Activated T-helper 1 cell treated with anti-CD3 and anti-CD28 coated beads, Interleukin-2, amount 50 U/mL, for 16 hours (primary cell): ENCODE data around the gene TAGLN.
"Not testable (repeated sequence)": the region's sequence is repeated elsewhere in the genome, so short reads cannot be mapped to it uniquely, and the experiment has no call there.

Experiments used
- DNase-seq, 2 donors: peaks; one replicate each; pipeline ENCODE4 v3.0.0-alpha.2; 2020; ENCODE audit warnings: low read depth in 1 of 2, low spot score in 1 of 2

The TAGLN gene

DNA sequence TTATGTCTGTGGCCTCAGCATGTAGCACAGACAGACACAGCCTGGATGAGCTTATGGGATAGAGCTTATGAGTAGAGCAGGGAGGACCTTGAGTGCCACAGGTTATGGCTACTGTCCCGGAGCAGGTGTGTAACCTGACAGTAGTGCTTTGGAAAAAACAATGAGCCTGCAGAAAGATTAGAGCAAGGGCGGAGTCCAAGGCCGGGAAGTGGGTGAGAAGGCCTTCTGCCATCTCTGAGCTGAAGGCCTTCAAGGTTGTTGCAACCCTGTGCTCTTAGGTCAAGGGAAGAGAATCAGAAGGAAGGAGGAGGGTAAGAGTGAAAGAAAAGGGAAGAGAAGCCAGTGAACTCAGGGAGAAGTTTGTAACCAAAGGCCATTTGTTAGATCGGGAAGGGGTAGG, 3.9 kb upstream of the TAGLN start:
- no peak for DNase-seq

DNA sequence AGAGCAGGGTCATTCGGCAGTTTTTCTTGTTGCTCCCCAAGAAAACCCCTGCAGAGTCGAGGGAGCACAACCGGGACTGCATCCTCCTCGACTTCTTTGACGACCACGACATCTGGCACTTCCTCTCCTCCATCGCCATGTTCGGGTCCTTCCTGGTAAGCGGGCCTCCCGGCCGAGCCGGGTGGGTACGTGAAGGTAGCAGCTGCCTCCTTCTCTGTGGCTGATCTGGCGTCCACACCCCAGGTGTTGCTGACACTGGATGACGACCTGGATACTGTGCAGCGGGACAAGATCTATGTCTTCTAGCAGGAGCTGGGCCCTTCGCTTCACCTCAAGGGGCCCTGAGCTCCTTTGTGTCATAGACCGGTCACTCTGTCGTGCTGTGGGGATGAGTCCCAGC, 3.4 kb upstream of the TAGLN start:
- no peak for DNase-seq

- no peak for DNase-seq
These were observed 2.2 kb upstream of the TAGLN start for GRCh38 chr11:117197006-117197405.

GRCh38 chr11:117197516-117198456, 1.4 kb upstream of the TAGLN start:
- no peak for DNase-seq

DNA sequence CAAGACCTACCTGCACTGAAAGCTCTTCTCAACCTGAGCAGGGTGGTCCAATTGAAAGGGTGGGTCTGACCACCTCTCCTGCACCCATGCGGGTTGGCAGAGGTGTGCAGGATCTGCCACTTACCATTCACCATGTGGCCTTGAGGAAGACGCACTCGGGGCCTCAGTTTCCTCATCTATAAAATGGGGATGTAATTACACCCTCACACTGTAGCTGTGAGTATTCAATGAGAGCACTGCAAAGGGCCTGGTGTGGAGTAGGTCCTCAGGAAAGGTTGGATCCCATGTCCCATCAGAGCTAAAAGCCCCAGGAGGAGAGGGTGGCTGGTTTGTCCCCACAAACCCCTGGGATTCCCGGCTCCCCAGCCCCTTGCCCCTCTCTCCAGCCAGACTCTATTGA, 557 bp upstream of the TAGLN start:
- no peak for DNase-seq

- DNase-seq: no peak
These were observed 994 bp downstream of the TAGLN start for GRCh38 chr11:117199916-117200812.

DNA sequence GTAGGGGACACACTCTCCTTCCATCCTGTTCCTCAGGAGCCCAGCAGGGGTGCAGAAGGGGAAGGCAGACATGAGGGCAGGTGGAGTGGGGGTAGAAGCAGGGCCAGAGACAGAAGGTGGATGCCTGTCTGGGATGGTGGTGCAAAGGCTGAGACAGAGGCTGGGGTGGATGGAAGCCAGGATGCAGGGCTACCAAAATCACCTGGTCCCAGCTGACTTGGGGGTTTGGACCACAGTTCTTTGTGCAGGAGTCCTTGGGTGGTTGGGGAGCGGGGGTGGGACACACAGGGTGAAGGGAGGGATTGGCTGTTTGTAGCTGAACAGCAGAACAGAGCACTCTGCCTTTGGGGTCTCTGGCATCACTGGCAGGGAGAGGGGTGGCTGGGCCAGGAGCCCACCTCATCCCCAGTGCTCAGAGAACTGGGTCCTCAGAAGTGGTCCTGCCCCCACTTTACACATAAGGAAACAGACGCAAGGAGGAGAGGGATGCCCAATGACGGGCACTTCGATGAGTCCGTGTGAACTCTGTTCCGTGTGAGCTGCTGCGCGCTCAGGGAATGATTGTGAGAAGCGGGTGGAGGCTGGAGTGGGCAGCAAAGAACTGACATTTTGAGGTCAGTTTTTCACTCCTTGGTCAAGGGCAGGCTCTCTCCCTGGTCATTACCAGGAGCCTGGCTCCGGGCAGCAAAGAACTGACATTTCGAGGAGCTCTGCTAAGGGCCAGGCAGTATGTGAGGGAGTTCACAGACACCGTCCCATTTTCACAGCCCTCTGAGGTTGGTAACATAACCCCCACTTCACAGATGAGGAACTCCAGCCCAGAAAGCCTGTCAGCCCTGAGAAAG, 1.9 kb downstream of the TAGLN start:
- no peak for DNase-seq

DNA sequence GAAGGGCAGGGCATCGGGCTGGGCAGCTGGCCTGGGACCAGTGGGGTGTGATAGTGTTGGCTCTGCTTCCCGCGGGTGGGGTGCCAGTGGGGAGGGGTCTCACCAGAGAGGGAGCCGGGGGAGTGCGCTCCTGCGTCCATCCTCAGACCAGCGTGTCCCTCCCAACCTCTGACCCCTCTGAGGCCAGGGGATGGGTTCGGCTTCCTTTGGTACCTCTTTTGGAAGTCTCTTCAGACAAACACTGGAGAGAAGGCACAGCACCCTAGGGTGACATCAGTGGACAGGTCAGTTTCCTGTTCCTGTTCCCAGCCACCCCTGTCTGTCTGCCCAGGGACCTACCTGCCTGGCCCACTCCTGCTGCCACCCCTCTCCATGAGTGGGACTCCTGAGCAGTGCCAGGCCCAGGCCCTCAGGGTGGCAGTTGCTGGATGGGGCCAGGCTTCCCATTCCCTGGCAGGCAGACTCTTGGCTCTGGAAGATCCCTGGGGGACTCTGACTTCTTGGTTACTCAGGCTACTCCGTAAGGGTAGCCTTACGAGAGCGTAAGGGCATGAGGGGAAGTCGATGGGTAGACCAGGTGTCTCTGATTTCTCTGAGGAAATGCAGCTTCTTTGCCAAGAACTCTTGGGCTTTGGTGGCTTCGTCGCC, 2.6 kb downstream of the TAGLN start:
- DNase-seq: no peak

DNA sequence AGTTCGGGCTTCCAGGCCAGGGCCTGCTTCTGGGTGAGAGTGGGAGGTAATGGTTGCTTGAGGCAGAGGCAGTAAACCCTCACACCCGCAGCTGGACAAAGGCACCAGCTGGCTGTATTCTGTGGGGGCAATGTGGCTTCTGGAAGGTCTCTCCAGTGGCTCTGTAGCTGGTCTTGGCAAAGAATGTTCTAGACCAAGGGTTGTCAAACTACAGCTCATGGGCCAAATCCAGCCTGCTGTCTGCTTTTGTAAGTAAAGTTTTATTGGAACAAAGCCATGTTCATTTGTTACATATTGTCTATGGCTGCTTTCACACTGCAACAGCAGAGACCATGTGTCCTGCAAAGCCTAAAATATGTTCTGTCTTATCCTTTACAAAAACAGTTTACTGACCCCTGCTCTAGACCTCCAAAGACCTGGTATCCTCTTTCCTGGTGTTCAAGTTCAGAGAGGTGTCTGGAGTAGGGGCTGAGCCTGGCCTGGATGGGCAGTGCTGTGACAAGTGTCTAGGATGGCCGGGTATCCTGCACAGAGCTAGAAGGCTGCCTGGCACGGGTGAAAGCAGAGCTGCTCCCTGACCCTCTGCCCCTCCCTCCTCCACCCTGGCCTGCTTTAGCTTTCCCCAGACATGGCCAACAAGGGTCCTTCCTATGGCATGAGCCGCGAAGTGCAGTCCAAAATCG, 3.4 kb downstream of the TAGLN start:
- no peak for DNase-seq

DNA sequence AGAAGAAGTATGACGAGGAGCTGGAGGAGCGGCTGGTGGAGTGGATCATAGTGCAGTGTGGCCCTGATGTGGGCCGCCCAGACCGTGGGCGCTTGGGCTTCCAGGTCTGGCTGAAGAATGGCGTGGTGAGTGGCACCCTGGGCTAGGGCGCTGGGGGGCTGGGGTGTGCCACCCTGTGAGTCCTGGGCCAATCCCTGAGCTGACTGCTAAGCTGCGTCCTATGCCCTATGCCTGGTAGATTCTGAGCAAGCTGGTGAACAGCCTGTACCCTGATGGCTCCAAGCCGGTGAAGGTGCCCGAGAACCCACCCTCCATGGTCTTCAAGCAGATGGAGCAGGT, 3.9 kb downstream of the TAGLN start:
- no peak for DNase-seq

- DNase-seq: no peak
These were observed 5.3 kb downstream of the TAGLN start for GRCh38 chr11:117204283-117205080.

DNA sequence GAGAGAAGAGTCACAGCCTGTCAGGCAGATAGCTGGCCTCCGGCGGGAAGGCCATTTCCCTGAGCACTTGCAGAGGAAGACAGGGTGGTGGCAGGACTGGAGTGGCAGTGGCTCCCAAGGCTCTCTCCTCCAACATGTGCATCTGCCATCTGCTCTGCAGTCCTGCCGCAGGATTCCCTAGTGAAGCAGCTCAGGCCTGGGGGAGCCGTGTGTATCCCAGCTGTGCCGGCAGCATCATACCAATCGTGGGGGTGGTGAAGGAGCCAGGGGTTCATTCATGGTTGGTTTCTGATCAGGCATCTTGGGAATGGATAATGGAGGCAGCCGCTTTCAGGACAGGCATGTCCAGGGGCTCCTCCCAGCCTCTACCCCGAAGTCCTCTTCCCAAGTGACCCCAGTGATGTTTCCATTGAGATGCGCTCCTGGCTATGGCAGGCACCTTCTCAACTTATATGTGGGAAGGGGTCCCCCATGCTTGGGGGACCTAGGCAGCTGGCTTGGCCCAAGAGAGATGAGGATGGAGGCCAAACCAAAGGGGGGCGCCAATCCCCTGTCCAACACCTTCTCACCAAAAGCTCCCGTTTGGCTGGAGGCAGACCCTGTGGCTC, 6.1 kb downstream of the TAGLN start:
- no peak for DNase-seq

DNA sequence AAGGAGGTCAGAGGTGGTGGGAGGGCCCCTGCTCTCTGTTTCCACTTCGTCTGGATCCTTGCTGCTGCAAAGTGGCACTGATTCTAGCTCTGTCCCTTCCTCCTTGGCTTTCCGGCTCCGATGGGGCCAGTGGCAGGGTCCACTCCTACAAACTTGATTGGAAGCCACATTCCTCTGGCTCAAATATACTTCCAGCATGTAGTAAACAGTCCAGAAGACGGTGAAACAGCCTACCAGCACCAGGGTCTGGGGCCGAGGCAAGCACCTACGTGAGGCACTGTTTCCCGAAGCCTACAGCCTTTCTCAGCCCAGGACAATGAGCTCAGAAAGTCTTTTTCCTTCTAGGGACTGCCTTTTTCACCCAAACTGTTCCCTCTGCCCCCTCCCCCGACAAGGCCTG, 6.9 kb downstream of the TAGLN start:
- not testable (repeated sequence) for DNase-seq

DNA sequence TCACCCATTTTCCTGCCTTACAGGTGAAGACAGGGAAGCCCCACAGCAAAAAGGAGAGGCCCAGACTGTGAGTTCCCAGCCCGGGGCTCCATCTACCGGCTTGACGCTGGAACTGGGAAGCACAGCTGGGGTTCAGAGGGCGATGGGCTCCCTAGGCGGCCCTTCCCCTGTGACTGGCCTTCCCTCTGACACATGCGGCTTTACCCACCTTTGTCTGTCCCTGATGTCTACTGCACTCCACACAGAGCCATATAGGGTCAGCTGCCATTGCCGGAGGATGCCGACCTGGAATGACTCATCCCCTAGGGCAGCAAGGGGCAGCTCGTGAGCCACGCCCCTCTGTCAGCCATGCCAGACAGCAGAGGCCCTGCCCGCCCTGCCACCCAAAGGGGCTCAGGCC, 7.7 kb downstream of the TAGLN start:
- DNase-seq: not testable (repeated sequence)

DNA sequence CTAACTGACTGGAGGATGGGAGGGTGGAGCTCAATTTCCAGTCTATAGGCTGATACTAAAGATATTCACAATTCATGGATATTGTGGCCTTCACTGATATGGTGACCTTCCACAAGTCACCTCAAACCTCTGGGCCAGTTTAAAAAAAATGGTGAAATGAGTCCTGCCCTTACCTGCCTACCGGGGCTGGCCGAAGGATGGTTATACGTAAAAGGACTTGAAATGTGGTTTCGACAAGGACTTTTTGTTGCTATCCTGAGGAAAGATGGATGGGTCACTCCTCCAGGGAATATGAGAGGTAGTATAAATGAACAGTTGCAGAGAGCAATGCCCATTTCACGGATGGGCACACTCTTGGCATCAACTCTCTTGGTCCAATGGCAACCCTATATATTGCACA, 8.3 kb downstream of the TAGLN start:
- DNase-seq: not testable (repeated sequence)

GRCh38 chr11:117208710-117209109, 9.5 kb downstream of the TAGLN start:
- not testable (repeated sequence) for DNase-seq

DNA sequence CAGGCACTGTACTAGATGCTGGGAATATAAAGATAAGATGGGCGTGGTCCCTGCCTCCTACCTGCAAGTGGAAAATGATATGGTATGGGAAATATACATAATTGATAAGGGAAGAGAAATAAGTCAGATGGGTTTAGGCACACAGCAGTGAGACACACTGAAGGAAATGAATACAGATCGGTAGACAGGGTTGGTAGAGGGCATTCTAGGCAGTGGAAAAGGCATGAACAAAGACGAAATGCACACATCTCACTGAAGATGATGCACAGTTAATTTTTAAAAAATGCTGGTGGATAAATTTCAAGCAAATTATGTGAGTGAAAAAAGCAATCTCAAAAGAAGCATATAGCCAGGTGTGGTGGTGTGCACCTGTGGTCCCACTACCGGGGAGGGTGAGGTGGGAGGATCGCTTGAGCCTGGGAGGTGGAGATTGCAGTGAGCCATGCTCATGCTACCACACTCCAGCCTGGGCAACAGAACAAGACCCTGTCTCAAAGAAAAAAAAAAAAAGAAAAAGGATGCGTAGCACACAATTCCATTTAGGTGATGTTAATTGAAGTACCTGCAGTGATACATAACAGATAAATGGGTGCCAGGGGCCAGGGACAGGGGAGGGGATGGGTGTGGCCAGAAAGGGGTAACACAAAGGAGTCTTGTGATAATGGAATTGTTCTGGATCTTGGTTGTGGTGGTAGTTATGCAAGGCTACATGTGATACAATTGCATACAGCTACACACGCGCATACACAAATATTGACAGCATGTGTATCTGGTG, 10.4 kb downstream of the TAGLN start:
- DNase-seq: not testable (repeated sequence)

DNA sequence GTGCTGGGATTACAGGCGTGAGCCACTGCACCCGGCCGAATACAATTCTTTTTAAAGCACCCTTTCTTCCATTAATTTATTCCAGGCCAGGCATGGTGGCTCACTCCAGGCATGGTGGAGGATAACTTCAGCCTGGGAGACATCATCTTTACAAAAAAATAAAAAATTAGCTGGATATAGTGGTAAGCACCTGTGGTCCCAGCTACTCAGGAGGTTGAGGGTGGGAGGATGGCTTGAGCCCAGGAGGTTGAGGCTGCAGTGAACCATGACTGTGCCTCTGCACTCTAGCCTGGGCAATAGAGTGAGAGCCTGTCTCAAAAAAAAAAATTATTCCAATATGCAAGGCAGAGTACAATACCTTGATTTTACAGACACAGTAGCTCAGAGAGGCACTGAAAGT, 11.4 kb downstream of the TAGLN start:
- no peak for DNase-seq
